GM23248 (cell line): ENCODE results near the gene LPGAT1. TPM values are rescaled to one million over a fixed set of nuclear protein-coding genes. Genes with fewer than 3 reads are reported as not detected.

Experiments
- DNase-seq: peaks from one replicate; pipeline ENCODE4 v3.0.0-alpha.2; 2015
- H2AFZ ChIP-seq: fragments of 200-600 bp; sonication (generic); 2 replicates; pipeline ENCODE4 v1.6.1; 2016; ENCODE audit warnings: antibody characterized with exemption
- H3F3A ChIP-seq: fragments of 200-600 bp; sonication (generic); 2 replicates; pipeline ENCODE4 v1.6.1; 2016; ENCODE audit warnings: mild to moderate bottlenecking, antibody characterized with exemption, mixed run types; ENCODE audit not compliant: insufficient read depth
- H3K27ac ChIP-seq: fragments of 200-600 bp; sonication (generic); 2 replicates; pipeline ENCODE4 v1.5.1; 2016; ENCODE audit warnings: mild to moderate bottlenecking
- H3K27me3 ChIP-seq: fragments of 200-600 bp; sonication (generic); replicated peaks from 2 replicates; pipeline ENCODE4 v1.6.1; 2016; ENCODE audit warnings: mild to moderate bottlenecking; ENCODE audit not compliant: insufficient read depth
- H3K36me3 ChIP-seq: fragments of 200-600 bp; sonication (generic); 2 replicates; pipeline ENCODE4 v1.6.1; 2016; ENCODE audit warnings: low read depth, mild to moderate bottlenecking
- H3K4me1 ChIP-seq: fragments of 200-600 bp; sonication (generic); 2 replicates; pipeline ENCODE4 v1.6.1; 2016; ENCODE audit warnings: mild to moderate bottlenecking; ENCODE audit not compliant: insufficient read depth
- H3K4me2 ChIP-seq: fragments of 200-600 bp; sonication (generic); one replicate; pipeline ENCODE4 v1.6.1; 2016; ENCODE audit warnings: mild to moderate bottlenecking; ENCODE audit not compliant: unreplicated experiment
- H3K4me3 ChIP-seq: fragments of 200-600 bp; sonication (generic); 2 replicates; pipeline ENCODE4 v1.5.1; 2016; ENCODE audit warnings: mild to moderate bottlenecking
- H3K79me2 ChIP-seq: fragments of 200-600 bp; sonication (generic); 2 replicates; pipeline ENCODE4 v1.6.1; 2016; ENCODE audit warnings: mild to moderate bottlenecking; ENCODE audit not compliant: insufficient read depth
- H3K9ac ChIP-seq: fragments of 200-600 bp; sonication (generic); 2 replicates; pipeline ENCODE4 v1.6.1; 2016; ENCODE audit warnings: mild to moderate bottlenecking
- H3K9me2 ChIP-seq: fragments of 200-600 bp; sonication (generic); 2 replicates; pipeline ENCODE4 v1.6.1; 2016; ENCODE audit warnings: mixed run types, mild to moderate bottlenecking, moderate library complexity; ENCODE audit not compliant: insufficient read depth
- H3K9me3 ChIP-seq: fragments of 200-600 bp; sonication (generic); one replicate; pipeline ENCODE4 v1.6.1; 2017; ENCODE audit warnings: low read depth
- H4K20me1 ChIP-seq: fragments of 200-600 bp; sonication (generic); 2 replicates; pipeline ENCODE4 v1.6.0; 2016; ENCODE audit not compliant: insufficient read depth
- EZH2 ChIP-seq: fragments of 200-600 bp; sonication (generic); IDR thresholded peaks from 2 replicates; pipeline ENCODE4 v1.6.1; 2018; ENCODE audit warnings: antibody characterized with exemption, mild to moderate bottlenecking; ENCODE audit not compliant: insufficient read depth, poor library complexity, severe bottlenecking
- EZH2phosphoT487 ChIP-seq: fragments of 200-600 bp; sonication (generic); IDR thresholded peaks from 2 replicates; pipeline ENCODE4 v1.6.1; 2018; ENCODE audit warnings: antibody characterized with exemption, moderate library complexity, mild to moderate bottlenecking, low read depth; ENCODE audit not compliant: insufficient read depth
- WGBS, 2 experiments: methylation state at CpG; one replicate each; pipeline ENCODE4 v1.1.6; 2015 to 2017; ENCODE audit warnings: low lambda C conversion rate in 2 of 2, low coverage in 1 of 2; ENCODE audit errors: missing lambda C conversion rate in 2 of 2; 5-methylcytosine and 5-hydroxymethylcytosine counted together
- in situ Hi-C: fragments of 300-500 bp; cut with MboI; formaldehyde crosslinking; loops from 2 replicates; pipeline ENCODE4 v1.15.0; 2020
- polyA plus RNA-seq: library from polyadenylated mRNA; unstranded; fragments of >200 nt; fragmentation: Nextera tagmentation; extraction: Ambion mirVana; gene quantifications from 2 replicates; pipeline ENCODE4 v1.2.1, GENCODE V29; 2016
- total RNA-seq: library from RNA; depleted of rRNA; stranded (reverse); fragments of >200 nt; shearing (Covaris generic); gene quantifications from 2 replicates; pipeline ENCODE4 v1.2.3, GENCODE V29; 2014

Gene LPGAT1
- total and polyA plus RNA-seq, 2 experiments from 2014 or later = 13.5 to 62.4 TPM

- Histone ChIP-seq H4K20me1 (no peaks in the 10 kb centered on the region), H3K27me3 (no peaks in the 10 kb centered on the region), H3K4me1 (peaks cover 5% of the 10 kb centered on the region; the same call in 1 of the 2 replicates), H3K4me3 (no peak overlapping the region), H2AFZ (no peak overlapping the region), H3F3A (no peaks in the 10 kb centered on the region), H3K9me2 (no peaks in the 10 kb centered on the region), H3K9ac (no peak overlapping the region), H3K27ac (no peak overlapping the region), H3K4me2 (no peak overlapping the region), H3K9me3 (no peaks in the 10 kb centered on the region), H3K36me3 (no peaks in the 10 kb centered on the region), H3K79me2 (no peaks in the 10 kb centered on the region)
- 61 to 64% methylated on average over 4 of the region's 4 CpGs for WGBS, 2 experiments
- TF ChIP-seq EZH2 = no peak
- in situ Hi-C loops = no loop called here
- no peak for DNase-seq
Observed at GRCh38 chr1:211708926-211709325, 121.6 kb downstream of the LPGAT1 start.

- in situ Hi-C loops = no loop called here
Observed at GRCh38 chr1:211708006-211708405, 122.6 kb downstream of the LPGAT1 start.

GRCh38 chr1:211705467-211706091 is 125.0 kb downstream of the LPGAT1 start:
- Histone ChIP-seq H3K4me2 (no peak overlapping the region), H2AFZ (no peak overlapping the region), H3K4me3 (no peak overlapping the region), H3K9me3 (no peaks in the 10 kb centered on the region), H3K79me2 (no peaks in the 10 kb centered on the region), H3F3A (no peaks in the 10 kb centered on the region), H3K9ac (no peak overlapping the region), H3K36me3 (no peaks in the 10 kb centered on the region), H3K9me2 (no peaks in the 10 kb centered on the region), H3K27ac (no peak overlapping the region), H4K20me1 (no peaks in the 10 kb centered on the region), H3K27me3 (peaks cover 9% of the 10 kb centered on the region), H3K4me1 (peaks cover 5% of the 10 kb centered on the region; the same call in 1 of the 2 replicates)
- WGBS, 2 experiments = 44 to 46% methylated on average over 6 of the region's 6 CpGs
- in situ Hi-C loops = no loop called here
- TF ChIP-seq EZH2phosphoT487 (no peak), EZH2 (no peak)
- DNase-seq = peak; percentile 48

More at GRCh38 chr1:211708006-211708405, 122.6 kb downstream of the LPGAT1 start:
- Histone ChIP-seq H3K9me2 (no peaks in the 10 kb centered on the region), H3K27ac (no peak overlapping the region), H3K4me1 (peaks cover 5% of the 10 kb centered on the region; the same call in 1 of the 2 replicates), H3K9me3 (no peaks in the 10 kb centered on the region), H3K4me2 (no peak overlapping the region), H4K20me1 (no peaks in the 10 kb centered on the region), H3K36me3 (no peaks in the 10 kb centered on the region), H3K4me3 (no peak overlapping the region), H3F3A (no peaks in the 10 kb centered on the region), H3K79me2 (no peaks in the 10 kb centered on the region), H3K27me3 (no peaks in the 10 kb centered on the region), H3K9ac (no peak overlapping the region), H2AFZ (no peak overlapping the region)
- TF ChIP-seq EZH2phosphoT487 = no peak
- no peak for TF ChIP-seq EZH2
- DNase-seq = no peak
- WGBS, 2 experiments = 93 to 96% methylated on average over 6 of the region's 6 CpGs

- WGBS, 2 experiments = 72% methylated on average over 3 of the region's 3 CpGs
- in situ Hi-C loops = no loop called here
- Histone ChIP-seq H3K9ac (no peak overlapping the region), H3F3A (no peaks in the 10 kb centered on the region), H3K79me2 (no peaks in the 10 kb centered on the region), H3K9me2 (no peaks in the 10 kb centered on the region), H3K27me3 (peaks cover 9% of the 10 kb centered on the region), H3K4me3 (no peak overlapping the region), H3K9me3 (no peaks in the 10 kb centered on the region), H3K27ac (no peak overlapping the region), H3K4me2 (no peak overlapping the region), H2AFZ (no peak overlapping the region), H4K20me1 (no peaks in the 10 kb centered on the region), H3K36me3 (no peaks in the 10 kb centered on the region), H3K4me1 (peaks cover 5% of the 10 kb centered on the region; the same call in 1 of the 2 replicates)
- no peak for DNase-seq
- TF ChIP-seq EZH2 (no peak), EZH2phosphoT487 (no peak)
Observed at GRCh38 chr1:211704543-211704942, 126.0 kb downstream of the LPGAT1 start.
